Stimulated activated naive B cell treated with anti-CD40 and anti-IgM and Interleukin-4, amounts not matched to agents 10 μg/mL and 1 μg/mL and 100 μg/mL, for 72 hours (primary cell): Measurements from ENCODE around the gene SAGE1.

Source experiments
- ATAC-seq, 2 donors: fragments of 150-1000 bp; cut with Tn5 transposase; replicated peaks; 2 replicates each; pipeline ENCODE4 v1.10.0; 2021; ENCODE audit warnings: moderate library complexity in 1 of 2
- DNase-seq: peaks from one replicate; pipeline ENCODE4 v3.0.0; 2021
- H3K27ac Mint-ChIP-seq: one replicate; pipeline ENCODE4 v1.8.0; 2022; ENCODE audit warnings: mild to moderate bottlenecking, mixed read lengths
- H3K27me3 Mint-ChIP-seq, 2 donors: one replicate each; pipeline ENCODE4 v1.8.0; 2022; ENCODE audit warnings: mixed read lengths in 2 of 2
- H3K36me3 Mint-ChIP-seq, 2 donors: one replicate each; pipeline ENCODE4 v1.8.0; 2022; ENCODE audit warnings: mixed read lengths in 2 of 2, mild to moderate bottlenecking in 1 of 2
- H3K4me1 Mint-ChIP-seq, 2 donors: one replicate each; pipeline ENCODE4 v1.8.0; 2022; ENCODE audit warnings: mixed read lengths in 2 of 2, mild to moderate bottlenecking in 1 of 2
- H3K4me3 Mint-ChIP-seq, 2 donors: one replicate each; pipeline ENCODE4 v1.8.0; 2022; ENCODE audit warnings: mild to moderate bottlenecking in 2 of 2, mixed read lengths in 2 of 2, moderate library complexity in 1 of 2
- H3K9me3 Mint-ChIP-seq, 2 donors: one replicate each; pipeline ENCODE4 v1.8.0; 2022; ENCODE audit warnings: mixed read lengths in 2 of 2, mild to moderate bottlenecking in 1 of 2

Gene SAGE1

GRCh38 chrX:135931644-135932487, 38.4 kb downstream of the SAGE1 start:
- Mint-ChIP-seq H3K27ac (no peak overlapping the region), H3K4me1 (no peaks in the 10 kb centered on the region), H3K4me3 (no peak overlapping the region), H3K9me3 (no peaks in the 10 kb centered on the region), H3K27me3 (no peaks in the 10 kb centered on the region), H3K36me3 (no peaks in the 10 kb centered on the region)
- ATAC-seq (peak; percentile 50 to 83), DNase-seq (peak; percentile 12)

GRCh38 chrX:135944486-135944885, 51.0 kb downstream of the SAGE1 start:
- H3K27me3 Mint-ChIP-seq = no peaks in the 10 kb centered on the region
- ATAC-seq (no peak), DNase-seq (no peak)
- peaks cover 10 to 29% of the 10 kb centered on the region in 2 donors for H3K36me3 Mint-ChIP-seq
- H3K27ac Mint-ChIP-seq = no peak overlapping the region
- no peaks in the 10 kb centered on the region for H3K4me1 Mint-ChIP-seq
- no peak overlapping the region for H3K4me3 Mint-ChIP-seq
- H3K9me3 Mint-ChIP-seq = peaks cover 0 to 2% of the 10 kb centered on the region in 2 donors

GRCh38 chrX:135951291-135951690, 57.8 kb downstream of the SAGE1 start:
- H3K4me3 Mint-ChIP-seq = no peak overlapping the region
- no peaks in the 10 kb centered on the region for H3K4me1 Mint-ChIP-seq
- DNase-seq = no peak
- no peak overlapping the region for H3K27ac Mint-ChIP-seq
- ATAC-seq = no peak
- peaks cover 3 to 4% of the 10 kb centered on the region in 2 donors for H3K36me3 Mint-ChIP-seq
- H3K27me3 Mint-ChIP-seq = peaks cover 0 to 7% of the 10 kb centered on the region in 2 donors
- no peaks in the 10 kb centered on the region for H3K9me3 Mint-ChIP-seq
